Tibial nerve (tissue), 4 donors: ENCODE measurements around the gene ASB16.

Source experiments
- CTCF ChIP-seq, 5 experiments: fragments of 200-600 bp in 3 of 5; fragments of 450-650 bp in 2 of 5; sonication (generic) in 3 of 5; IDR thresholded peaks; one replicate each; pipeline ENCODE4 v1.5.1; 2016 to 2019; ENCODE audit warnings: antibody characterized with exemption in 5 of 5, mild to moderate bottlenecking in 3 of 5, moderate library complexity in 2 of 5
- EP300 ChIP-seq, 2 donors: sonication (generic); formaldehyde crosslinking; IDR thresholded peaks; one replicate each; pipeline ENCODE4 v1.6.1; 2017; ENCODE audit warnings: antibody characterized with exemption in 2 of 2, mild to moderate bottlenecking in 1 of 2
- POLR2A ChIP-seq, 2 donors: fragments of 450-650 bp; IDR thresholded peaks; one replicate each; pipeline ENCODE4 v1.6.1; 2017; ENCODE audit warnings: antibody characterized with exemption in 2 of 2, mild to moderate bottlenecking in 2 of 2, moderate library complexity in 2 of 2

- no peak for TF ChIP-seq POLR2A (IDR thresholded peaks at IDR 0.05)
- no peak for TF ChIP-seq CTCF (IDR thresholded peaks at IDR 0.05)
- no peak for TF ChIP-seq EP300 (IDR thresholded peaks at IDR 0.05)
Measured at GRCh38 chr17:44192750-44193149, 22.2 kb downstream of the ASB16 start.
